GM23248 (cell line): Measurements from ENCODE around the gene BHLHE40.

Experiments used
- EZH2 ChIP-seq: fragments of 200-600 bp; sonication (generic); IDR thresholded peaks from 2 replicates; pipeline ENCODE4 v1.6.1; 2018; ENCODE audit warnings: antibody characterized with exemption, mild to moderate bottlenecking; ENCODE audit not compliant: insufficient read depth, poor library complexity, severe bottlenecking
- EZH2phosphoT487 ChIP-seq: fragments of 200-600 bp; sonication (generic); IDR thresholded peaks from 2 replicates; pipeline ENCODE4 v1.6.1; 2018; ENCODE audit warnings: antibody characterized with exemption, moderate library complexity, mild to moderate bottlenecking, low read depth; ENCODE audit not compliant: insufficient read depth

DNA sequence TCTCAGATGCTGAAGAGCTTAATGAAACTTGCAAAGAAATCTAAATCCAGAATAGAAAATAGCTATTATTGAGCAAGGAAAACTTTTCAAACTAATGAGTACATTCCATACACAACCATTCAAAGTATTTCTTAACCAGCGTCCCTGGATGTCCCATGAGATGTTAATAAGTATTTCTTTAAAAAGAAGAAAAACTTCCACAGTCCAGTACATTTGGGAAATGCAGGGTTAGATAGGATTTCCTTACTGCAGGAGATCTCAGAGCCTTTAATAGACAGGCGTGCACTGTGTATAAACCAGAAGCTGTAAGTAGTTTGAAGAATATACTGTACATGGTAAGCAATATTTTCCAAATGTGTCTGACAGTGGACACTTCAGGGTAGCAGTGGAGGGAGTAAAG lies 29.6 kb upstream of the BHLHE40 start:
- TF ChIP-seq EZH2 (no peak), EZH2phosphoT487 (no peak)
